Uterus (tissue), 2 donors: Measurements from ENCODE around the gene SBNO1.

Source experiments
- POLR2A ChIP-seq, 2 donors: fragments of 450-650 bp; IDR thresholded peaks; one replicate each; pipeline ENCODE4 v1.6.1; 2016; ENCODE audit warnings: antibody characterized with exemption in 2 of 2, mild to moderate bottlenecking in 1 of 2, moderate library complexity in 1 of 2
- TF ChIP-seq, protein P1 (sequence below), 4 experiments: fragments of 200-600 bp in 2 of 4; fragments of 450-650 bp in 2 of 4; sonication (generic) in 2 of 4; IDR thresholded peaks; one replicate each; pipeline ENCODE4 v1.5.1; 2016 to 2019; ENCODE audit warnings: antibody characterized with exemption in 4 of 4, mild to moderate bottlenecking in 2 of 4, moderate library complexity in 1 of 4

DNA sequence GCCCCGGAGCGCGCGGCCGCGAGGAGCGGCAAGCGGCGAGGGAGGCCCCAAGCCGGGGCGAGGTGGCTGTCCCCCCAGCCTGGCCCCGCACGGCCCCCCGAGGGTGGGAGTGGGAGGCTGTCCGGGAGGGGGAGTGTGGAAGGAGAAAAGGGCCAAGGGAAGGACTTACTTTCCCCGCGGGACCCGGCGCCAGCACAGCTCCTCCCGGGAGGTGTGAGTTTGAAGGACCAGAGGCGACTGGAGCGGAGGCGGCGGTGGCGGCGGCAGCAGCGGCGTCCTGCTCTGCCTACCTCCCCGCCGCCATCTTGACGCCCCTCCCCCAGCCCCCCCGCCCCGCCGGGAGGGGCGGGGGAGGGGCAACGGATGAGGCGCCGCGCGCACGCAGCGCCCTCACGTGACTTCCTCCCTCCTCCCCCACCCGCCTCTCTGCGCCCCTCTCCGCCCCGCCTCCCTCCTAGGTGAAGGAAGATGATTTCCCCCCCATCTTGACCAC is at the start of gene SBNO1:
- TF ChIP-seq, protein P1, sequence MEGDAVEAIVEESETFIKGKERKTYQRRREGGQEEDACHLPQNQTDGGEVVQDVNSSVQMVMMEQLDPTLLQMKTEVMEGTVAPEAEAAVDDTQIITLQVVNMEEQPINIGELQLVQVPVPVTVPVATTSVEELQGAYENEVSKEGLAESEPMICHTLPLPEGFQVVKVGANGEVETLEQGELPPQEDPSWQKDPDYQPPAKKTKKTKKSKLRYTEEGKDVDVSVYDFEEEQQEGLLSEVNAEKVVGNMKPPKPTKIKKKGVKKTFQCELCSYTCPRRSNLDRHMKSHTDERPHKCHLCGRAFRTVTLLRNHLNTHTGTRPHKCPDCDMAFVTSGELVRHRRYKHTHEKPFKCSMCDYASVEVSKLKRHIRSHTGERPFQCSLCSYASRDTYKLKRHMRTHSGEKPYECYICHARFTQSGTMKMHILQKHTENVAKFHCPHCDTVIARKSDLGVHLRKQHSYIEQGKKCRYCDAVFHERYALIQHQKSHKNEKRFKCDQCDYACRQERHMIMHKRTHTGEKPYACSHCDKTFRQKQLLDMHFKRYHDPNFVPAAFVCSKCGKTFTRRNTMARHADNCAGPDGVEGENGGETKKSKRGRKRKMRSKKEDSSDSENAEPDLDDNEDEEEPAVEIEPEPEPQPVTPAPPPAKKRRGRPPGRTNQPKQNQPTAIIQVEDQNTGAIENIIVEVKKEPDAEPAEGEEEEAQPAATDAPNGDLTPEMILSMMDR (IDR thresholded peaks at IDR 0.05): peak in 1 of 4 experiments; percentile 10
- TF ChIP-seq POLR2A (IDR thresholded peaks at IDR 0.05): peak; percentile 56 to 78
